ENCODE measurements around the gene ASCC3.
A peak's percentile ranks its signal among the peaks of the same experiment; 100 is the strongest.

Gene ASCC3

GRCh38 chr6:100731411-100731810 lies 149.7 kb downstream of the ASCC3 start:
- FAIRE-seq (no peak), DNase-seq (ENCODE audit: insufficient read length, low spot score) (no peak)

GRCh38 chr6:100730001-100730980 lies 150.8 kb downstream of the ASCC3 start:
- FAIRE-seq: no peak
- DNase-seq (ENCODE audit: insufficient read length, low spot score): no peak

- FAIRE-seq (no peak), DNase-seq (ENCODE audit: insufficient read length, low spot score) (no peak)
These were observed 154.5 kb downstream of the ASCC3 start for GRCh38 chr6:100726666-100727065.

GRCh38 chr6:100724696-100725095 lies 156.4 kb downstream of the ASCC3 start:
- no peak for FAIRE-seq
- DNase-seq (ENCODE audit: insufficient read length, low spot score): no peak

GRCh38 chr6:100724222-100724621 lies 156.9 kb downstream of the ASCC3 start:
- no peak for DNase-seq (ENCODE audit: insufficient read length, low spot score)
- FAIRE-seq: no peak

GRCh38 chr6:100721256-100721655 lies 159.9 kb downstream of the ASCC3 start:
- no peak for FAIRE-seq

GRCh38 chr6:100719883-100720682 lies 161.0 kb downstream of the ASCC3 start:
- FAIRE-seq (peak; percentile 91), DNase-seq (ENCODE audit: insufficient read length, low spot score) (no peak)

More at GRCh38 chr6:100721256-100721655, 159.9 kb downstream of the ASCC3 start:
- no peak for DNase-seq (ENCODE audit: insufficient read length, low spot score)

GRCh38 chr6:100712997-100713396 lies 168.1 kb downstream of the ASCC3 start:
- FAIRE-seq (no peak), DNase-seq (ENCODE audit: insufficient read length, low spot score) (no peak)

GRCh38 chr6:100706491-100706890 lies 174.6 kb downstream of the ASCC3 start:
- FAIRE-seq (no peak), DNase-seq (ENCODE audit: insufficient read length, low spot score) (no peak)

- DNase-seq (ENCODE audit: insufficient read length, low spot score) (no peak), FAIRE-seq (no peak)
These were observed 176.2 kb downstream of the ASCC3 start for GRCh38 chr6:100704961-100705360.

- no peak for DNase-seq (ENCODE audit: insufficient read length, low spot score)
- no peak for FAIRE-seq
These were observed 179.4 kb downstream of the ASCC3 start for GRCh38 chr6:100701728-100702127.

- no peak for FAIRE-seq
These were observed 181.1 kb downstream of the ASCC3 start for GRCh38 chr6:100700009-100700408.

GRCh38 chr6:100695445-100695844 lies 185.7 kb downstream of the ASCC3 start:
- FAIRE-seq (no peak), DNase-seq (ENCODE audit: insufficient read length, low spot score) (no peak)

More at GRCh38 chr6:100700009-100700408, 181.1 kb downstream of the ASCC3 start:
- DNase-seq (ENCODE audit: insufficient read length, low spot score): no peak

GRCh38 chr6:100693249-100693927 lies 187.7 kb downstream of the ASCC3 start:
- peak; percentile 14 for FAIRE-seq
- DNase-seq (ENCODE audit: insufficient read length, low spot score): no peak

GRCh38 chr6:100691972-100692371 lies 189.2 kb downstream of the ASCC3 start:
- DNase-seq (ENCODE audit: insufficient read length, low spot score): no peak
- FAIRE-seq: no peak

- FAIRE-seq (no peak), DNase-seq (ENCODE audit: insufficient read length, low spot score) (no peak)
These were observed 194.9 kb downstream of the ASCC3 start for GRCh38 chr6:100686216-100686615.

- no peak for FAIRE-seq
- DNase-seq (ENCODE audit: insufficient read length, low spot score): no peak
These were observed 195.4 kb downstream of the ASCC3 start for GRCh38 chr6:100685747-100686146.

- no peak for FAIRE-seq
- no peak for DNase-seq (ENCODE audit: insufficient read length, low spot score)
These were observed 201.0 kb downstream of the ASCC3 start for GRCh38 chr6:100680163-100680562.

GRCh38 chr6:100678027-100678426 lies 203.1 kb downstream of the ASCC3 start:
- FAIRE-seq (no peak), DNase-seq (ENCODE audit: insufficient read length, low spot score) (no peak)

- DNase-seq (ENCODE audit: insufficient read length, low spot score) (no peak), FAIRE-seq (no peak)
These were observed 203.9 kb downstream of the ASCC3 start for GRCh38 chr6:100677240-100677639.

- no peak for FAIRE-seq
- DNase-seq (ENCODE audit: insufficient read length, low spot score): no peak
These were observed 207.5 kb downstream of the ASCC3 start for GRCh38 chr6:100673641-100674040.

Measured in GM19239 (cell line).